ENCODE results near the gene ANKH.

The ANKH gene

GRCh38 chr5:14737291-14737690, 134.3 kb downstream of the ANKH start:
- CTCF ChIA-PET = interaction anchor here (1.2 kb wide), 2 partner anchors 10 to 266 kb away, joined by 3 to 8 read pairs; no protein-coding TSS in a partner anchor
- Mint-ChIP-seq H3K36me3 (peaks cover 6% of the 10 kb centered on the region), H3K27me3 (no peaks in the 10 kb centered on the region)

GRCh38 chr5:14735944-14736343, 135.6 kb downstream of the ANKH start:
- H3K4me1 Mint-ChIP-seq = no peaks in the 10 kb centered on the region
- no peaks in the 10 kb centered on the region for H3K27me3 Mint-ChIP-seq
- H3K4me3 Mint-ChIP-seq = no peak overlapping the region
- CTCF ChIA-PET = no interaction called here
- H3K36me3 Mint-ChIP-seq = peaks cover 4% of the 10 kb centered on the region
- H3K27ac Mint-ChIP-seq = no peak overlapping the region
- H3K9me3 Mint-ChIP-seq = no peaks in the 10 kb centered on the region
- no peak for DNase-seq

More at GRCh38 chr5:14737291-14737690, 134.3 kb downstream of the ANKH start:
- Mint-ChIP-seq H3K4me3 (no peak overlapping the region), H3K4me1 (peaks cover 12% of the 10 kb centered on the region), H3K9me3 (no peaks in the 10 kb centered on the region), H3K27ac (no peak overlapping the region)
- DNase-seq = no peak

- Mint-ChIP-seq H3K27ac (no peak overlapping the region), H3K27me3 (no peaks in the 10 kb centered on the region), H3K4me1 (no peaks in the 10 kb centered on the region), H3K4me3 (no peak overlapping the region), H3K36me3 (peaks cover 2% of the 10 kb centered on the region), H3K9me3 (no peaks in the 10 kb centered on the region)
- no peak for DNase-seq
- CTCF ChIA-PET = no interaction called here
These were observed 137.2 kb downstream of the ANKH start for GRCh38 chr5:14734396-14734795.

GRCh38 chr5:14733661-14734060, 137.9 kb downstream of the ANKH start:
- H3K27ac Mint-ChIP-seq = no peak overlapping the region
- H3K9me3 Mint-ChIP-seq = no peaks in the 10 kb centered on the region
- no peaks in the 10 kb centered on the region for H3K4me1 Mint-ChIP-seq
- H3K27me3 Mint-ChIP-seq = no peaks in the 10 kb centered on the region
- CTCF ChIA-PET = interaction anchor here (1.0 to 2.5 kb wide), 2 partner anchors 27 to 270 kb away, joined by 3 to 10 read pairs; no protein-coding TSS in a partner anchor
- DNase-seq = no peak
- H3K4me3 Mint-ChIP-seq = no peak overlapping the region
- H3K36me3 Mint-ChIP-seq = no peaks in the 10 kb centered on the region

- CTCF ChIA-PET = interaction anchor here (0.6 to 2.5 kb wide), 4 partner anchors 11 to 271 kb away, joined by 3 to 10 read pairs (median 4); no protein-coding TSS in a partner anchor
These were observed 138.6 kb downstream of the ANKH start for GRCh38 chr5:14732991-14733390.

GRCh38 chr5:14730881-14731280, 140.7 kb downstream of the ANKH start:
- H3K27me3 Mint-ChIP-seq = no peaks in the 10 kb centered on the region
- H3K4me3 Mint-ChIP-seq = no peak overlapping the region
- DNase-seq = peak; percentile 1
- no peak overlapping the region for H3K27ac Mint-ChIP-seq
- H3K36me3 Mint-ChIP-seq = peaks cover 5% of the 10 kb centered on the region
- CTCF ChIA-PET = interaction anchor here (2.5 to 3.3 kb wide), 2 partner anchors 23 to 273 kb away, joined by 10 to 11 read pairs; no protein-coding TSS in a partner anchor
- no peaks in the 10 kb centered on the region for H3K9me3 Mint-ChIP-seq
- peaks cover 4% of the 10 kb centered on the region for H3K4me1 Mint-ChIP-seq

More at GRCh38 chr5:14732991-14733390, 138.6 kb downstream of the ANKH start:
- no peaks in the 10 kb centered on the region for H3K4me1 Mint-ChIP-seq
- H3K27me3 Mint-ChIP-seq = no peaks in the 10 kb centered on the region
- H3K27ac Mint-ChIP-seq = no peak overlapping the region
- H3K9me3 Mint-ChIP-seq = no peaks in the 10 kb centered on the region
- H3K36me3 Mint-ChIP-seq = no peaks in the 10 kb centered on the region
- DNase-seq = no peak
- H3K4me3 Mint-ChIP-seq = no peak overlapping the region

- Mint-ChIP-seq H3K4me1 (peaks cover 4% of the 10 kb centered on the region), H3K9me3 (no peaks in the 10 kb centered on the region), H3K27ac (no peak overlapping the region), H3K36me3 (peaks cover 6% of the 10 kb centered on the region), H3K27me3 (no peaks in the 10 kb centered on the region), H3K4me3 (no peak overlapping the region)
- CTCF ChIA-PET = interaction anchor here (1.0 to 10.7 kb wide), 3 partner anchors 10 to 273 kb away, joined by 3 to 153 read pairs (median 11); no protein-coding TSS in a partner anchor
- DNase-seq = peak; percentile 8
These were observed 141.1 kb downstream of the ANKH start for GRCh38 chr5:14730466-14730865.

- CTCF ChIA-PET = interaction anchor here (1.0 to 10.7 kb wide), 6 partner anchors 9 to 285 kb away, joined by 3 to 153 read pairs (median 8); no protein-coding TSS in a partner anchor
- Mint-ChIP-seq H3K4me3 (no peak overlapping the region), H3K9me3 (no peaks in the 10 kb centered on the region), H3K27me3 (no peaks in the 10 kb centered on the region), H3K27ac (no peak overlapping the region), H3K36me3 (peaks cover 11% of the 10 kb centered on the region), H3K4me1 (peaks cover 4% of the 10 kb centered on the region)
- DNase-seq = peak; percentile 17
These were observed 141.9 kb downstream of the ANKH start for GRCh38 chr5:14729448-14730385.

GRCh38 chr5:14728459-14728938, 143.1 kb downstream of the ANKH start:
- CTCF ChIA-PET = interaction anchor here (0.6 to 10.7 kb wide), 16 partner anchors 15 to 870 kb away, joined by 3 to 153 read pairs (median 4); no protein-coding TSS in a partner anchor

GRCh38 chr5:14727928-14728458, 143.6 kb downstream of the ANKH start:
- CTCF ChIA-PET = interaction anchor here (0.6 to 10.7 kb wide), 25 partner anchors 9 to 287 kb away, joined by 3 to 153 read pairs (median 4); no protein-coding TSS in a partner anchor
- Mint-ChIP-seq H3K27ac (no peak overlapping the region), H3K9me3 (no peaks in the 10 kb centered on the region), H3K27me3 (no peaks in the 10 kb centered on the region), H3K4me3 (no peak overlapping the region), H3K4me1 (peaks cover 4% of the 10 kb centered on the region), H3K36me3 (peaks cover 11% of the 10 kb centered on the region)
- DNase-seq = peak; percentile 18

More at GRCh38 chr5:14728459-14728938, 143.1 kb downstream of the ANKH start:
- peaks cover 11% of the 10 kb centered on the region for H3K36me3 Mint-ChIP-seq
- no peak overlapping the region for H3K27ac Mint-ChIP-seq
- peaks cover 4% of the 10 kb centered on the region for H3K4me1 Mint-ChIP-seq
- DNase-seq = peak; percentile 8
- no peak overlapping the region for H3K4me3 Mint-ChIP-seq
- no peaks in the 10 kb centered on the region for H3K9me3 Mint-ChIP-seq
- H3K27me3 Mint-ChIP-seq = no peaks in the 10 kb centered on the region

- Mint-ChIP-seq H3K4me1 (peaks cover 4% of the 10 kb centered on the region), H3K9me3 (no peaks in the 10 kb centered on the region), H3K27me3 (no peaks in the 10 kb centered on the region), H3K4me3 (no peak overlapping the region), H3K36me3 (peaks cover 11% of the 10 kb centered on the region), H3K27ac (no peak overlapping the region)
- DNase-seq = peak; percentile 80
- CTCF ChIA-PET = interaction anchor here (0.7 to 10.7 kb wide), 30 partner anchors 10 to 379 kb away, joined by 3 to 153 read pairs (median 4); no protein-coding TSS in a partner anchor
These were observed 144.1 kb downstream of the ANKH start for GRCh38 chr5:14727428-14727865.

- CTCF ChIA-PET = interaction anchor here (0.8 to 10.7 kb wide), 18 partner anchors 9 to 380 kb away, joined by 3 to 153 read pairs (median 5); no protein-coding TSS in a partner anchor
- Mint-ChIP-seq H3K36me3 (peaks cover 12% of the 10 kb centered on the region), H3K4me1 (peaks cover 4% of the 10 kb centered on the region), H3K27me3 (no peaks in the 10 kb centered on the region), H3K4me3 (no peak overlapping the region), H3K9me3 (no peaks in the 10 kb centered on the region), H3K27ac (peak overlapping the region; percentile 35)
- DNase-seq = no peak
These were observed 145.3 kb downstream of the ANKH start for GRCh38 chr5:14726066-14726838.

- H3K4me1 Mint-ChIP-seq = peaks cover 11% of the 10 kb centered on the region
- peak overlapping the region; percentile 28 for H3K27ac Mint-ChIP-seq
- no peaks in the 10 kb centered on the region for H3K9me3 Mint-ChIP-seq
- peaks cover 19% of the 10 kb centered on the region for H3K36me3 Mint-ChIP-seq
- CTCF ChIA-PET = interaction anchor here (0.8 to 10.7 kb wide), 7 partner anchors 16 to 363 kb away, joined by 3 to 153 read pairs (median 4); no protein-coding TSS in a partner anchor
- H3K4me3 Mint-ChIP-seq = no peak overlapping the region
- no peak for DNase-seq
- H3K27me3 Mint-ChIP-seq = no peaks in the 10 kb centered on the region
These were observed 146.9 kb downstream of the ANKH start for GRCh38 chr5:14724633-14725032.

Measured in activated naive CD4-positive, alpha-beta T cell treated with anti-CD3 and anti-CD28 coated beads, Interleukin-2, amount 10 ng/mL, durations not matched to agents 7 days and 5 days (primary cell).